ENCODE data around the gene ARHGAP27.

Gene ARHGAP27

GRCh38 chr17:45405250-45406086 is 27.2 kb downstream of the ARHGAP27 start:
- peak; percentile 42 for DNase-seq (ENCODE audit: low read depth)

- no peak for DNase-seq (ENCODE audit: low read depth)
Measured at GRCh38 chr17:45404870-45405249, 27.8 kb downstream of the ARHGAP27 start.

DNA sequence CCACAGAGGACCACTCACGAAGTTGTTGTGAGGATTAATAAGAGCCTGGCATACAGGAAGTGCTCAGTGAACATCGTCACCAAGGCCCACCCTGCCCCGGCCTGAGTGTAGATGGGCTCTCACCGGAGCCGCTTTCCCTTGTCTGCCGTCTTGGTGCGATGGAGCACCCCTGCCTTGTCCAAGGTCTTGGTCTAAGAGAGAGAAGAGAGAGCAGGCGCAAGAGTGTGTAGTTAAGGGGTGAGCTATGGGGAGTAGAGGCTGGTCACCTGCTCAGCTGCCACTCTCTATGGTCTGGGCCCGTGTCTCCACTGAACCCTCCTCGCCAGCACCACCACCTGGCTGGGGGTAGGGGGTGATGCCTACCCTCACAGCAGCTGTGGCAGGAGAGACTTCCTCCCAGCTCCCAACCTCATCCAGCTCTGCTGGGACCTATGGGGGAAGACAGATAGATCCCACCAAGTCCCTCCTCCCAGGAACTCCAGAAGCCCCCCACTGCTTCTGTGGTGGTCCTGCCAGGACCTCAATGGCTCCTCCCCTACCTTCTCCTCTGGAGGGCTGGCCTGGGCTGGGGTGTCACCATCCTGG is 28.7 kb downstream of the ARHGAP27 start:
- no peak for DNase-seq (ENCODE audit: low read depth)

- DNase-seq (ENCODE audit: low read depth): no peak
Measured at GRCh38 chr17:45402916-45403315, 29.8 kb downstream of the ARHGAP27 start.

GRCh38 chr17:45398800-45399199 is 33.9 kb downstream of the ARHGAP27 start:
- no peak for DNase-seq (ENCODE audit: low read depth)

DNA sequence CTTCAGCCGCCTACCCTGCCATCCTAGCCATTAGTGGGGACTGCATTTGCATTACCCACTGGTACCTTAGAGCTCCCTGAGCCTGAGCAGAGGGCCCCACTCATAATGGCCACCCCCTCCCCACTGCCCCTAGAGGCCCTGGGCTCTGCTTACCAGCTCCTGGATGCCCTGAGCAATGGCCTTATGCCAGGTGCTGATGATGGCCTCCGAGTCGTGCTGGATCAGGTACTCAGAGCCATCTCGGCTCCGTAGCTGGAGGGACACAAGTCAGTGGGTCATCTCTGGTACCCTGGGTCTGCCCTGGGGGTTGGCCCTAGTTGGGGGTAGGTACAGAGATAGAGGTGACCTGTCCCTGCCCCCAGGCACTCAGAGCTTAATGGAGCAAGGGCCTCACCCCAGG is 34.9 kb downstream of the ARHGAP27 start:
- DNase-seq (ENCODE audit: low read depth): no peak

- no peak for DNase-seq (ENCODE audit: low read depth)
Measured at GRCh38 chr17:45396496-45397205, 36.0 kb downstream of the ARHGAP27 start.

DNA sequence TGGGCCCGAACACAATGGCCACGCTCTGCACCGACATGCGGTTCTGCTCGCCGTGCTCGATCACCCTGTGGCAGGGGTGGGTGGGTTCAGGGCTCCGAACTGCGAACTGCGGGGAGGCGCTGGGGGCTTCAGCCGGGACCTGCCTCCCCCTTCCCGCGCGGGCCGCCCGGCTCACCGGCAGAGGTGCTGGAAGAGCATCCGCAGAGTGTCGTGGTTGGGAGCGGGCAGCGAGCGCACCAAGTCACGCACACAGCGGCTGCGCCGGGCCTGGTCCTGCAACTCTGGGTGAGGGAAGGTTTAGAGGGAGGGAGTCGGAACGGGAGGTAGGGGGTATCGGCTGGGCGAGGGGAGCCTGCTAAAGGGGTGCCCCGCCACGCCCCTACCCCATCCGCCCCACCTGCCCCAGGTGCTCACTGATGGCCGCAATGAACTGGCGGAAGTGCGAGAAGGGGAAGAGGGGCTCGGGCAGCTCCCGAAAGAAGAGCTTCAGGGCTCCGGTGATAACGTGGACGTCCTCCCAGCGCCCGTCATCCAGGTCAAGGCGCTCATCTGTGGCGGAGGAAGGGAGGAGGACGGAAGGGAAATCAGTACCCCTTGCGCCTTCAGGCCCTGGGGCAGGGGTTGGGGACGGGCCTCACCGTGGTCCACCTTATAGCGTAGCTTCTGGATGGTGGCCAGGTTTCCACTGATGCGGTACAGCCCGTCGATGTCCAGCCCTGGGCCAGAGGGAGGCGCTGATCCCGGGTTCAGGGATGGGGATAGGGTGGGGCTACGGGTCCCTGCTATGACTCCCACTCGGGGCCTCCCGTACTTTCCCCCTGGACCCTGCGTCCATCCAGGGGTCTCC is 36.9 kb downstream of the ARHGAP27 start:
- DNase-seq (ENCODE audit: low read depth): no peak

DNA sequence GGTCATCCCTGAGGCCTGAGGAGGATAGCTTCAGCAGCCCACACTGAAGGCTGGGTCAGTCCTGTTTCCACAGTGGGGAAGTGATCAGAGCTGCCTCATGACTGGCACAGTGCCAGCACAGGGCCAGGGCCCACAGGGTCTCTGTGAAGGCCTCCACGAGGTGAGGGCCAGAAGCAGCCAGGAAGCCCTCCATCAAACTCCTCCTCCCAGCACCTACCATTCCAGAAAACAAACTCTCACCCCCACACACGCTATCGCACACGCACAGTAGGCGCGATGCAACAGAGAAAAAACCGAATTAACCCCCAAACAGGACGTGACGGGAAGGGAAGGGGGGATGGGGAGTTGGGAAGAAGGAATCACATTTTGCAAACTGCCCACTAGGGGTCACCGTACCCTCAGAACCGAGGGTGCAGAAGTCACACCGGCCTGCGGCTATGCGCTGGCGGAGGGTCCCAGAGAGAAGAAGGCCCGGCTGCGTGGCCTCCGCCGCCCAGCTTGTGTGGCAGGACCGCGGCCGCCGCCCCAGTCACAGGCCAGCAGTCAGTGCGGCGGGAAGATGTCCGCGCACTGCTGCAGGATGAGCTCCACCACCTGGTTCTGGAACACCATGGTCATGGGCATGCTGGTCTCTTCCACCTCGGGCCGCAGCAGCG is 37.6 kb downstream of the ARHGAP27 start:
- DNase-seq (ENCODE audit: low read depth): peak; percentile 93

DNA sequence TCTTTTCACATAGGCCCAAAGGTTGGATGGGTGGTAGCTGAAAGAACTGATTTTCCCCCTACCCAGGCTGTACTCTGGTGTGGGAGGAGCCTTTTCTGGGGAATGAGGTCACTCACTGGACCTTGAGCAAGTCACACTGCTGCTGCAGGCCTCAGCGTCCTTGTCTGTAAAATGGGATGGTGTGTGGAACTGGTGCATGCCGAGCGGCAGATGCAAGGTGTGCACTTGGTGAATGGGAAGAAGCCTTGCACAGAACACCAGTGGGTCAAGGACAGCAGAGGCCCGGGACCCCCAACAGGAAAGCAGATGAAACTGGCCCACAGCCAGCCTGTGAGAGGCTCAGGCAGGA is 38.1 kb downstream of the ARHGAP27 start:
- no peak for DNase-seq (ENCODE audit: low read depth)

GRCh38 chr17:45394091-45394490 is 38.6 kb downstream of the ARHGAP27 start:
- no peak for DNase-seq (ENCODE audit: low read depth)

DNA sequence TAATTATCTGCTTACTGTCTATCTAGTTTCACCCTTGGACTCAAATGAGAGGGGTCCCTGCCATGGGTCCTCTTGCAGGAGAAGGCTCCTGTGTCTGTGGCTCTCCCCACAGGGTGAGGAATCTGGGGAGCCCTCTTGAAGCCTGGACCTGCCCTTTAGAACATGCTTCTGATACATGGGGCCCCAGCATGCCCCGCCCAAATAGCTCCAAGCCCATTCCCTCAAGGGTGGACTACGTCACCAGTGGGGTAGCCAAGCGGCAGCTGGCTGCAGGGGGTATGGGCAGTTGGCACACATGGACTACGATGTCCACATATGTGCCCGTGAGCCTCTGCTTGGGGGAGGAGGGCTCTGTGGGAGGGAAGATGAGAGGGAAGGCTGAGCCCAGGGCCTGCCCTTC is 39.3 kb downstream of the ARHGAP27 start:
- no peak for DNase-seq (ENCODE audit: low read depth)

DNA sequence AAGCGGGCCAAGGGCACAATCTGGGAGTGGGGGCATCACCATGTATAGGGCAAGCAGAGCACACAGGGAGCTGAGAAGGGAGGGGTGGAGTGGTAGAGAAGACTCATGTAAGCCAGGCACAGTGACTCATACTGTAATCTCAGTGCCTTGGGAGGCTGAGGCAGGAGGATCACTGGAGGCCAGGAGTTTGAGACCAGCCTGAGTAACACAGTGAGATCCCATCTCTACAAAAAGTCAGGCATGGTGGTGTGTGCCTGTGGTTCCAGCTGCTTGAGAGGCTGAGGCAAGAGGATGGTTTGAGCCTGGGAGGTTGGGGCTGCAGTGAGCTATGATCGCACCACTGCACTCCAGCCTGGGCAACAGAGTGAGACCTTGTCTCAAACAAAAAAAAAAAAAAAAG is 40.8 kb downstream of the ARHGAP27 start:
- no peak for DNase-seq (ENCODE audit: low read depth)

- no peak for DNase-seq (ENCODE audit: low read depth)
Measured at GRCh38 chr17:45391291-45391690, 41.4 kb downstream of the ARHGAP27 start.

DNA sequence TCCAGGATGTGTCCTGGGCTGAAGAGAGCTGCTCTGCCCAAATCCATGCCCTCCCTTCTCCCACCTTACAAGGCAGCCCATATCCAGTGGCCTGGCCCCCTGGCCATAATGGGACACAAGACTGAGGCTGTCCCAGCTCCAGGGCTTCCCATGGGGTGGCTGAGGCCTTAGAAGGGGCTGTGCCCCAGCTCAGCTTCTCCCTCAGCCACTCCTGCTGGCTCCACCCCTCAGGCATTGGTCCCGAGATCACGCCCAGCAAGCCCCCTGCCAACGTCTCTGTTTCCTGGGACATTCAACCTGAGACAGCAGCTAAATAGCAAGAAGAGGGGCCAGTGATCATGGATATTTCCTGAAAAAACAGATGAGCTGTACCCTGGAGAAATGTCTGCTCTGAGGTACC is 43.3 kb downstream of the ARHGAP27 start:
- DNase-seq (ENCODE audit: low read depth): no peak

DNA sequence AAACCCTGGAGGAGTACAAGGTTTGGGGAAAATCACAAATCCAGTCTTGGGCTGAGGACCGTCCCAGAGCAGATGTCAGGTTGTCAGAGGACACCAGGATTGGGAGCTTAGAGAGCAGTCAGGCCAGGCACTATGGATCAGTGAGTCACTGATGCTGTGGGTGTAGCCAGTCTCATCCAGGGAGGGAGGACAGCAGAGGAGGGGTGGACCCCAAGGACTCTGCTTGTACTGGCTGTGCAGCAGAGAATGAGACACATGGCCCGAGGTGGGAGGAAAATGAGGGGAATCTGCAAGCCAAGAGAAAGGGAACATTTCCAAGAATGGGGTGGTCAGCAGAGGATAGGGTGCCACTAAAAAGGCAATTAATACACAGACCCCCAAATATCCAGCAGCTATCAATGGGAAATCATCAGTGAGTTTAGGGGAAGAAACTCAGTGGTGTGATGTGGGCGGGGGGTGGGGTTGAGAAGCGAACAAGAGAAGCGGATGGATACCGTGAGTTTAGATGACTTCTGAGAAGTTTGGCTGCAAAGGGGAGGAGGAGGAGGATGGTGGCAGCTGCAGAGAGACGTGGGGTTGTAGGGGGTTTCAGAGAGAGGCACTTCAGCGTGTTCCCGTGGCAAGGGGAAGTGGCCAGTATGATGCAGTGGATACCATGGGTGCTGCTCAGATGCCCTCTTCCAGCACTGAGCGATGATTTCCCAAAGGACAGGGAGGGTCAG is 43.9 kb downstream of the ARHGAP27 start:
- peak; percentile 78 for DNase-seq (ENCODE audit: low read depth)

DNA sequence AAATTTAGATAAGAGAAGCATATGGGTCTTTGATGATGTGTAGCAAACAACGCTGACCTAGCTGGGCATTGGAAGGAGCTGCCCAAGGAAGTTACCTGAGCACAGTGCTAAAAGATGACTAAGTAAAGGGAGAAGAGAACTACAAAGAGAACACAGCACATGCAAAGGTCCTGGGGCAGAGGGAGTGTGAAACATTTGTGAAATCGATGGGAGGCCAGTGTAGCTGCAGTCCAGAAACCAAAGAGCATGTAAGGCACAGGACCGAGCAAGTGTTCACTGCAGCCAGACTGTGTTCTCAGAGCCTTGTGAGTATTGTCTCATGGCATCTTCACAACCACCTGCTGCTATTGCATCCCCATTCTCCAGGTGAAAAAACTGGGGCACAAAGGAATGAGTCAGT is 44.9 kb downstream of the ARHGAP27 start:
- DNase-seq (ENCODE audit: low read depth): no peak

DNA sequence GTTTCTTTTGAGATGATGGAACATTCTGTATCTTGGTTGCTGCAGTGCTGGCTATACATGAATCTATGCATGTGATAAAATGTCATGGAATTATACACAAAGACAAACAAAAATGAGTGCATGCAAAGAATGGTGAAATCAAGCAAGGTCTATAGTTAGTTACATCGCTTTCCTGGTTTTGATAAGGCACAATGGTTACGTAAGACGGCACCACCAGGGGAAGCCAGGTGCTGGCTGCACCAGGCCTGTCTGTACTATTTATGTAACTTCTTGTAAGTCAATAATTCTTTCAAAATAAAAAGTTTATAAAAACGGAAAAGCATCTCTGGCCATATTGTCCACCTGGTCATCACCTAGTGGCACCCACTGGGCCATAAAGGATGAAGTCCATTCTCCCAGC is 46.5 kb downstream of the ARHGAP27 start:
- DNase-seq (ENCODE audit: low read depth): no peak

DNA sequence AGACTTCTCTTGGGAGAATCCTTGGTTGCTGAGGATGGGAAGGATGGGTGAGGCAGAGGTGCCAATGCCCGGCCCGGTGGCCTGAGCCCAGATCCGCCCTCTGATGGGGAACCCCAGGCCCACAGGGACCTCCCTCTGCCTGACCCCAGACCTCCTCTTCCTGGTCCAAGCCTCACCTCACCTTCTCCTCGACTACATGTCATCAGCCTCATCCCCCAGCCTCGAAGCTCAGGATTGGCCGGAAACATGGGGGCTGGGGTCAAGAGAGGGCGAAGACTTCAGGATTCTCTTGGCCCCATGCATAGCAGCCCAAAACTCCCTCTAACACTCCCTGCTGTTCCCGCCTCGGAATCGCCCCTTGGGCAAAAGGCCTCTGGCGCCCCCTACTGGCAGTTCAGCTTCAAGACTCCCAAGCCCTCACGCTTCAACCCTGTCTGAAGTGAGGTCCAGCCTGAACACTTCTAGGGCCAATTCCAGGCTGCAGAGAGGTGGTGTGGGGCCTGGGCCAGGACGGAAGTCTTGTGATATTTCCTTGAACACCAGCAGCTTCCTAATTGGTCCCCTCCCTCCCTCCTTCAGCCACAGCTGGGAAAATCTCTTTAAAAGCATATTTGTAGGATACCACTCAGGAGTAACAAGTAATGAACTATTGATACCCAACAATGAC is 47.2 kb downstream of the ARHGAP27 start:
- peak; percentile 91 for DNase-seq (ENCODE audit: low read depth)

DNA sequence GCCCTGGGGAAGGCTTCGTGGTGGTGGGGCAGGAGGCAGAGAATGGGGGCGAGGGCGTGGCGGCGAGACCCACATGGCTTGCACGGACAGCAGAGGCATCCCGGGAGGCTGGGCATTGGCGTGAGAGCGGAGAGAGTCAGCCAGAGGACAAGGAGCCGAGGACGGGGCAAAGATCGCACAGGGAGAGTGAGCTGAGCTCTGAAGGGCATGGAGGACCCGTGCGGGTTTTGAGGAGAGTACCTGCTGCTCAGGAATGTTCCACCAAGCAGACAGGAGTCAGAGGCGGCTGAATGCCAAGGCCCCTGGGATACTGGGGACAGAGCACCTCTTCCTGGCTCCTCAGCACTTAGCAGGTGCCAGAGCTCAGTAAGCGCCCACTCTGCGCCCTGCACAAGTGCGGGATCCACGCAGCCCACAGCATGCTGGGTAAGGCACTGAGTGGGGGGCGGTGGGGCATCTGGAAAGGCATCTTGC is 47.8 kb downstream of the ARHGAP27 start:
- DNase-seq (ENCODE audit: low read depth): no peak

All from ELR (cell line).